ENCODE results near the gene HAAO.

- no peak for TF ChIP-seq CTCF (IDR thresholded peaks at IDR 0.05)
- no peak for TF ChIP-seq POLR2A (IDR thresholded peaks at IDR 0.05)
- TF ChIP-seq EP300 (IDR thresholded peaks at IDR 0.05; ENCODE audit: low read depth): no peak
- no peak for TF ChIP-seq POLR2AphosphoS5 (IDR thresholded peaks at IDR 0.05)
Observed at GRCh38 chr2:42794271-42795046, 2.1 kb upstream of the HAAO start.

All from transverse colon (tissue), 4 donors.